Stimulated activated CD4-positive, alpha-beta T cell treated with anti-CD3 and anti-CD28 coated beads, Interleukin-12 subunit alpha, Interleukin-12 subunit beta, amount 100 ng/mL, for 48 hours (primary cell): ENCODE measurements around the gene SHISAL1.
"Not testable (repeated sequence)": the region's sequence is repeated elsewhere in the genome, so short reads cannot be mapped to it uniquely, and the experiment has no call there.

Experiments used
- DNase-seq, 3 donors: peaks; one replicate each; pipeline ENCODE4 v3.0.0-alpha.2; 2020; ENCODE audit warnings: low read depth in 2 of 3, low spot score in 1 of 3

SHISAL1 gene

GRCh38 chr22:44329179-44329796, 16.5 kb upstream of the SHISAL1 start:
- DNase-seq, result peak; percentile 8 to 36 (median 9)

DNA sequence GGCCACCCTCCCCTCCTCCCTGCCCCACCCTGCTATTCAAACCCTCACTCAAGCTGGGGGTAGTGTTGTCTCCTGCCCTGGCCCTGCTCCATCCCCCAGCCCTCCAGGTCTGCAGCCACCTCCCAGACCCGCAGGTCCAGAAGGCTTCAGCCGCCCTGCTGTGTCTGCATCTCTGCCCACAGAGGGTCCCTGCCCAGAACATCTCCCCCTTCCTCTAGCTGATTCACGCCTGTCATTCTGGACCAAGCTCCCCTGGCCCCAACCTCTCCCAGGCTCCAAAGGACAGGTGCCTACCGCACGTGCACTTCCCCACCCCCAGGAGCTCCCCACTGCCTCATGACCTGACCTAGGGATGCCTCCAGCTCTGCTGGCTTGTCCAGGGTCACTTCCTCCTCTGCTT, 16.0 kb upstream of the SHISAL1 start:
- DNase-seq, result no peak

- no peak for DNase-seq
Observed at GRCh38 chr22:44328326-44328725, 15.6 kb upstream of the SHISAL1 start.

GRCh38 chr22:44326491-44326885, 13.7 kb upstream of the SHISAL1 start:
- DNase-seq, result no peak

DNA sequence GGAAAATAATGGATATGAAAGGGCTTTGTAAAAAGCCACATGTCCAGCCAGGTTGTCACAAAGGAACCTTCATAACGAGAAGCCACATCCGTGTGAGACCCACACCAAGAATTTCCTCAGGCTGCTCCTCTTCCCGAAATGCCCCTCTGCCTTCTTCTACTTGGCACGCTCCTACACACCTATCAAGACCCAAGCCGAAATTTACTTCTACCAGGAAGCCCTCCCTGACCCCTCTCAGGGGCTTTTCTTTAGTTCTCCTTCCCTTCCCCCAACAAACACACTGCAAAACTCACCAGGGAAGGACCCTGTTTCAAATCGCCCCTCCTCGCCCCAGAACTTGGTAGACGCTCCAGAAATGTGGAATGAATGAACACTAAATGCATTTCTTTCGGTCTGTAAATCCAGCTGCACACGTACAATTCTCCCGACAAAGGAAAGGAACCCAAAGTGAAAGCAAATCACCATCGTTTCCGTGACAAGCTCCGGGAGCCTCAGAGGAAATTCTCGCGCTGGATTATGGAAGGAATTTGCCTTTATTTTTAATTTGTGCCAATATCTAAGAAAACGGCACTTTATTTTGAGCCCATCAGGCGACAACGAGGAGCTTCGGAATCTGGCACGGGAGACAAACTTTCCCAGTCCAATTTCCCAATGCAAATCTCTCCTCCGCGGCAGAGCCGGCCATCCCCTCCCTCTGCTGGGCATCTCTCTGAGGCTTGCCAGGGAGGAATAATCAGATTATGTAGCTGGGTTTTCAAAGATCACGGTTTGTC, 13.2 kb upstream of the SHISAL1 start:
- no peak for DNase-seq

DNA sequence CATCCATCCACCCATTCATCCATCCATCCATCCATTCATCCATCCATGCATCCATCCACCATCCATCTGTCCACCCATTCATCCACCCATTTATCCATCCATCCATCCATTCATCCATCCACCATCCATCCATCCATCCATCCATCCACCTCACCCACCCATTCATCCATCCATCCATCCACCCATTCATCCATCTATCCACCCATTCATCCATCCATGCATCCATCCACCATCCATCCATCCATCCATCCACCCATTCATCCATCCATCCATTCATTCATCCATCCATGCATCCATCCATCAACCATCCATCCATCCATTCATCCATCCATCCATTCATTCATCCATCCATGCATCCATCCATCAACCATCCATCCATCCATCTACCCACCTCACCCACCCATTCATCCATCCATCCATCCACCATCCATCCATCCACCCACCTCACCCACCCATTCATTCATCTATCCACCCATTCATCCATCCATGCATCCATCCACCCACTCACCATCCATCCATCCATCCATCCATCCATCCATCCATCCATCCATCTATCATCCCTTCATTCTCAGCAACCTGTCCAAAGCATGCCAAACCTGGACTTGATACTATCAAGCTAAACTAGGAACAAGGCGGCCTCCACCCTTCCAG, 10.5 kb upstream of the SHISAL1 start:
- DNase-seq, result not testable (repeated sequence)

DNA sequence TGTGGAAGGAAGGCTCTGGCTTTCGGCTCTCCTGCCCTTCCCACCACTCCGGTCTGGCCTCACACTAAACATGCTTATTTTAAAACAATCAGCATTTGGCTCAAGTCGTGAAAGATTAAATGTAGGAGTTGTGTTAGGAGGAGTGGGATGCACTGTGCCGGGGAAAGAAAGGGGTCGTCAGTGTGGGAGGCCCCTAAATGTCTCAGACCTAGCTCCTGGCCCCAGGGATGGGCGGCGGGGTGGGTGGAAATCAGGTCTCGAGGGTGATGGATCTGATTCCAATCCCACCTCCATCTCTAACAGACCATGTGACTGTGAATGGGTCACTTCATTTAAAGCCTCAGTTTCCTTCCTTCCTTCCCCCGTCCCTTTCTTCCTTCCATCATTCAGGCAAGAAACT, 6.9 kb upstream of the SHISAL1 start:
- no peak for DNase-seq

DNA sequence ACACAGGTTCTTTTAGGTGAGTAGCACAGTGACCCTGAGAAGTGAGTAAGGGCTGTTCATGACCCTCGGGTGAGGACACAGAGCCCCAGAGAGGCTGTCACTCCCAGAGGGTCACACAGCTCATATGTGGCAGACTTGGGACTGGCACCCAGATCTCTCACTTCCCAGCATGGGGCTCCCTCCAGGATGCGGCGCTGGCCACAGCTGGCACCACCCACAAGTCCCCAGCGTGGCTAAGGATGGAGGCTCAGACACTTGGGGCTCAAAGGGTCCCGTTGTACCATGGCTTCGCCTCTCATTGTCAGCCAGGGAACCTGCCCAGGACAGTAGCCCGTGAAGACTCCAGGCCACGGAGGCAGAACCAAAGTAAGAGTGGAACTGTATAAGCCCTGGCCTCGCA, 6.0 kb upstream of the SHISAL1 start:
- no peak for DNase-seq

DNA sequence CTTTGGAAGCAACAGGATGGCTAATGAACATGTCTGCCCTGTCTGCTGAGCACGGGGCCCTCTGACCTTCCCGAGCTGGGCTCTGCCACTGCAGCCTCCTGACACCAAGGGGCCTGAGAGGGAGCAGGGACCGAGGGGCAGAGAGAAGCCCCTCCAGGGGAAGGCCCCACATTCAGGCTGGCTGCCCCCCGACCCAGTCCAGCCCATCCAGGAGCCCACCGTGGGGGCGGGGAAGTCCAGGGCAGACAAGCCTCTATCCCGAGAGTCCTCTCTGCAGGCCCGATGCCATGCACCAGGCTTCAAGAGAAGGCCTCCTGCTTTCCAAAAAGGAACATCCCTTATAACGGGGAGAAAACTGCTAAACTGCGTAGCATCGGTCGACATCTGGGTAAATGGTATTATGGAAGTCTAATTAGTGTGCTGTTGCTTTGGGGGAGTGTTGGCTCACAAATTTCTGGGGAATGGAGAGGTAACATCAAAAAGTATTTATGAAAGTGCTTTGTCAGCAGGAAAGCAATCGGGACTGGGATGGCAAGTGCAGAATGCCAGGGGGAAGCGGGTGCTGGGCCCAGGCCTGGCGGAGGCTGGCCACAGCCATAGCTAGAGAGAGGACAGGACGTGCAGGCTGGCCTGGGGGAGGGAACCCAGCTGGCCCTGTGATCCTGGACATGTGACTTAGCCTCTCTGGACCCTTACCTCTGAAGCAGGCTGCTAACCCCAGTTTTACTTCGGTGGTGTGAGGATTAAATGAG, 5.3 kb upstream of the SHISAL1 start:
- no peak for DNase-seq

GRCh38 chr22:44317123-44317444, 4.3 kb upstream of the SHISAL1 start:
- DNase-seq, result no peak

- DNase-seq, result no peak
Observed at GRCh38 chr22:44316393-44317122, 3.8 kb upstream of the SHISAL1 start.

DNA sequence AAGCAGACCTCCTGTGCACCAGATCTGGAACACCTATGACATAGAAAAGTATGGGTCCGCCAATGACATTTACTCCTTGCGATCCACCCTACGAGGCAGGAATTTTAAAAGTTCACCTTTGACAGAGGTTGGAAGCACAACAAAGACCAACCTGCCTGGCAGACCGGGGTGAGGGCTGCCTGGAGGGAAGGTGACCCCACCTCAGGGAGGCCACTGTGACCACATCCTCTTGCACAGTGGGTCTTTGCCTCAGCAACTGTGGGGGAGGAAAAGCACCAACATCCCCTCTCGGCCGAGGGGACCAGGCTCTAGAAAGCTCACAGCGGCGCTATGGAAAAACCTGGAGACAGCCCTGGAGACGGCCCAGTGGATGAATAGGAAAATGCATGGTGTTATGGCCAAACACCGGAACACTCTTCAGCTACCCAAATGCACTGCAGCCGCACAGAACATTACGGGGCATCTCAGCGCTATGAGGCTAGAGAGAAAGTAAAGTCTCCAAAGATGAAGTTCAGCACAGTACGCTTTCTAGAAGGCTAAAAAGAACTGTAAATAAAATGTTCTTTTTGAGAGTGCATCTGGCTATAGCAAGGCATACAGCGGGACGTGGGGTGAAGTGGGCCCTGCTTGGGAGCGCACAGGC, 1.8 kb upstream of the SHISAL1 start:
- no peak for DNase-seq

DNA sequence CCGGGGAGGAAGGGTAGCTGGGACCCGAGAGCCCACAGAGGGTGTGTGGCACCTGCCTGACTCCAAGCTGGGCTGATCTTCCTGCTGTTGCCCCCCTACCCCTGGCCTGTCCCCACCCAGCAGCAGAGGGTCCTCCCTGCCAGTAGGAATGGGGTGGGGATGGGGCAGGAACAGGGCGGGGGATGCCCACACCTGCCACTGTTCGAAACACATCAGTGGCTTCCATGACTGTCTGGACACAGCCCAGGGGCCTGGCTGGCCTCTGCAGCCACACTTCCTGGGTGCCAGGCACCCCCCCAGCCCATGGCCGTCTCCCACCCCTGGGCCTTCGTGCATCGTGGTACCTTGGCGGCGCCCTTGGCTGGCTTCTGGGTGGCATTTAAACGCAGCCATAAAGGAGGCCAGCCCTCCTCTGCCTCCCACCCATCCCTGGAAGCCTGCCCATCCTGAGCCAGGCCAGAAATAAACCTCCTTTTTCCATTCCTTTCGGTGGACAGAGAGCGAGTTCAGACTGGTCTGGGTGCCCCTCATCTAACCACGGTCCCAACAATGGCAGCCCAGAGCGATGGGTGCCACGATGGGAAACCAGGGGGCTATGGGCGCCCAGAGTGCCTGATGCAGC, 745 bp upstream of the SHISAL1 start:
- DNase-seq, result no peak

DNA sequence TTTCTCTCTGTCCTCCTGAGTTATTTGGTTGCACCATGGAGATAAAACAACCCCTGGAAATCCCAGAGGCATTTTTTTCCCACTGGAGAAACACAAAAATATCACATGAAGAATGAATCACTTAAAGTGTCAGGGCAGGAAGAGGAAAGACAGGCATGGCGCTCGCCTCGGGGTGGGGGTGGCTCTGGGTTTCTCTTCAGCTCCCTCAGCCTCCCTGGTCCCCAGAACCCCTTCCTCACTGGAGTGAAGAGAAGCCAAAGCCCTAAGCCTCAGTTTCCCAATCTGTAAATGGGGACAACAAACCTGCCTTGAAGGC, 938 bp downstream of the SHISAL1 start:
- DNase-seq, result no peak

DNA sequence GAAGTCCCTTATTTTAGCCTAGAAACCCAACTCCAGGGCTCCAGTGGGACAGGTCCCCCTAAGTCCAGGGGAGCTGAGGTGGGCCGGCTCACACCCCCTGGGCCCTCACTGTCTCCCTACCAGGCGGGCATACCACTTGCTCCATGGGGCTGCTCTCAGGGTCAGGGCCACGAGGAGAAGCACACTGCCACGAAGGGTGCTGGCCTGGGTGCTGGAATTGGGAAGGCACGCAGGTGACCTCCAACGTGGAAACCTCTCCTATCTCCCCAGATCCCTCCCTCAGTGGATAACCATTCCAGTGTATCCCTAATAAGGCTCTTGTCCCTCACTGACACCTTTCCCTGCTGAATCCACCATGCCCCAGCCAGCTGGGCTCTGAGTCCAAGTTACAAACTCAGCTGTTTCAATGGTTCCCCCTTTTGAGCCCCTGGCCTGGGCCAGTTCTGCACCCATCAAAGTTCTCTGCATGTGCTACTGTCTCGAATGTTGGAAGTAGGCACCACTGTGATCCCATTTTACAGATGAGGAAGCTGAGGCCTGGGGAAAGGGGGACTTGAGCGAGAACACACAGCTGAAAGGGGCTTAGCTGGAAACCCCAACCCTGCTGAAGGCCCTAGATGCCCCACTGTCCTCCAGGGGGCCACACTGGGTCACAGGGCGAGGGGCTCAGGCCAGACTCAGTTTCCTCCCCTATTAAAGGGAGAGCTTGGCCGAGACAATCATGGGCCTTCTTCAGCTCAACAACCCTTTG, 1.5 kb downstream of the SHISAL1 start:
- DNase-seq, result no peak

DNA sequence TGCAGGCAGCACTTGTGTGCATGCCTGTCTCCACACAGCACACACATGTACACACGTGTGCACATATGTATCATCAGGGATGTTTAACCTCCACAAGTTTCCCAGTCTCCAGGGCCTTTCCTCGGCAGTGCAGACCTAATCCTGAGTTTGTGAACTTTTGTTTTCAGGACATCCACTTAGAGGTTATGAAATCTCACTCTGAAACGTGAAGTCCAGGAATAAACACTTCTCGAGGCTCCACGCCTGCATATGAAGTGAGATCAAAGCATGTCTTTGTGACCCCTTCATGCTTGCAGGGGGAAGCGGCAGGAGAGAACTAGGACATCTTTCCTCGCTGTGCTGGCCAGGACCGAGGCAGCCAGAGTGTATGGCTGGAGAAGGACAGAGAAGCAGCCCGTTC, 3.1 kb downstream of the SHISAL1 start:
- no peak for DNase-seq

- DNase-seq, result no peak
Observed at GRCh38 chr22:44309137-44309536, 3.6 kb downstream of the SHISAL1 start.

- no peak for DNase-seq
Observed at GRCh38 chr22:44307509-44308169, 5.1 kb downstream of the SHISAL1 start.

DNA sequence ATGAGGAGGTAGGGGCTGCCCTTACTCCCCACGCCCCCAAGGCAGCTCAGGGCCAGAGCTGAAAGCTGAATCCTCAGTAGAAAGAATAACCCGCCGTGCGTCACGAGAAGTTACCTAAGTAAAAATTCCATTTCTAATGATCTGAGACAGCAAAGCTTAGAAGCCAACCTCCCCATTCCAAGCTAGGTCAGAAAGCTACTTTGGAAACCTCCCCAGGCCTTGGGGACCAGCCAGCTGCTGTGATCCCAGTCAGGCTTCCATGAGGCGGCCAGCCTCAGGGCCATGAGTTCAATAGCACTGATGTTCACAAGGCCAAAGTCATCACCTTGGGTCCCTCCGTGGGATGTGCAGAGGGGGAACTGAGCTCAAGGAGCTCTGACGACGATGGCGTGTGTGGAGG, 6.9 kb downstream of the SHISAL1 start:
- DNase-seq, result no peak
